Suppressor macrophage (primary cell): Measurements from ENCODE around the gene CD96.

Source experiments
- DNase-seq, 4 experiments: peaks; one replicate each; pipeline ENCODE4 v3.0.0-alpha.2; 2020 to 2022

CD96 gene

DNA sequence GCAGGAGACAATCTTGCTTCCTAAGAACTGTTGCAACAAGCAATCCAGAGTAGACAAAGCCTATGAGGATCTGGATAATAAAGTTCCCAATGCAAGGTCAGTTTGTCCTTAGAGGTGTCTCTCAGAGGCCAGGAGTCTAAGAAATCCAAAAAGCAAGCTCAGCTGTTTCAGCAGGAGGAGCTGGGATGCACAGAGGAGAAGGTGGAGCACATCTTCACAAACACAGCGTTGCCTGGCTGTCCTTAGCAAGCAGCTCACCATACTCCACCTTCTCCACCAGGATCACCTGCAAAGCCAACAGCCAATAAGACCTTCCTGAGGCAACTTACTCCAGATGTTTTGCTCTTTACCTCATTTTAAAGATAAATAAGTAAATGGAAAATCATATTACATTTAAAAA lies 52.8 kb downstream of the CD96 start:
- no peak for DNase-seq

GRCh38 chr3:111595232-111595631 lies 53.2 kb downstream of the CD96 start, which contains the start of gene ZBED2:
Gene ZBED2, minus strand, starts transcription at chr3:111595346. Its CDS starts 1,145 bp downstream, at chr3:111594201.
- no peak for DNase-seq

- no peak for DNase-seq
Observed at GRCh38 chr3:111596328-111596727, 54.3 kb downstream of the CD96 start.

GRCh38 chr3:111598139-111598538 lies 56.1 kb downstream of the CD96 start:
- no peak for DNase-seq

GRCh38 chr3:111598552-111598951 lies 56.6 kb downstream of the CD96 start:
- DNase-seq: no peak

- no peak for DNase-seq
Observed at GRCh38 chr3:111601810-111602209, 59.8 kb downstream of the CD96 start.

DNA sequence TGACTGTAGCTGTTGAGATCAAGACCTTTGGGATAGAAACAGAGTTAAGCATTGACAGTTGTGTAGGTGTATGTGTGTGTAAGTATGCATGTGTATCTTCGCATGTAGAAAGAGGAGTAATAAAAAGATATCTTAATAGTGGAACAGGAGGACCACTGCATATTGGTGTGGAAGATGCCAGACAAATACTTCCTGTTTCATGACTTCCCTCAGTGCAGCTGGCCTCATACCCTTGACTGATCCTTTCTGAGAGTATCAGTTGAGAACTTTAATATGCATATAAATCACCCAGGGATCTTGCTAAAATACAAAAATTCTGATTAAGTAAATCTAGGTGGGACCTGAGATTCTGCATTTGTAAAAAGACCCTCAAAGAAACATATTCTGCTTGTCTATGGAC lies 61.7 kb downstream of the CD96 start:
- peak in 1 of 4 experiments; percentile 3 for DNase-seq

- DNase-seq: no peak
Observed at GRCh38 chr3:111604119-111604518, 62.1 kb downstream of the CD96 start.

DNA sequence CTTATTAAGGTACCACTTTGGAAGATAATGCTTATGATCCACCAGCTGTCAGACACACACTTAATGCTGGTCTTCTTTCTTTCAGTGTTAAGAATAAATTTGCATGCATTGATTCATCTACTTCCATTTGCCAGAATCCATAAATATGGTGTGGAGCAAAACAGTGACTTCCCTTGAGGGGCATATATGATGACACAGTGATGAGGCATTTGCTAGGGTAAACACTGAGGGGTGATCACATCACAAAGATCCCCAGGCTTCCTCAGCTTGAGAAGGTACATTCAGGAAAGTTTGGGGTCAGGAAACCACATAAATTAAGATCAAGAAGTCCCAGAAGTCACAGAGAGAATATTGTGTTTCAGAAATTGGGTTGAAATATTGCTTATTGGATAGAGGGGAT lies 63.0 kb downstream of the CD96 start:
- DNase-seq: no peak

GRCh38 chr3:111605493-111605892 lies 63.5 kb downstream of the CD96 start:
- DNase-seq: no peak

GRCh38 chr3:111607240-111607920 lies 65.4 kb downstream of the CD96 start:
- DNase-seq: no peak

- no peak for DNase-seq
Observed at GRCh38 chr3:111608383-111608782, 66.4 kb downstream of the CD96 start.

- DNase-seq: no peak
Observed at GRCh38 chr3:111609700-111610099, 67.7 kb downstream of the CD96 start.

GRCh38 chr3:111610189-111610588 lies 68.2 kb downstream of the CD96 start:
- DNase-seq: no peak

- no peak for DNase-seq
Observed at GRCh38 chr3:111610612-111611054, 68.6 kb downstream of the CD96 start.

GRCh38 chr3:111613294-111613693 lies 71.3 kb downstream of the CD96 start:
- DNase-seq: no peak

GRCh38 chr3:111615880-111616279 lies 73.9 kb downstream of the CD96 start:
- no peak for DNase-seq

GRCh38 chr3:111616417-111617105 lies 74.6 kb downstream of the CD96 start:
- DNase-seq: no peak

GRCh38 chr3:111617406-111617805 lies 75.4 kb downstream of the CD96 start:
- DNase-seq: no peak

DNA sequence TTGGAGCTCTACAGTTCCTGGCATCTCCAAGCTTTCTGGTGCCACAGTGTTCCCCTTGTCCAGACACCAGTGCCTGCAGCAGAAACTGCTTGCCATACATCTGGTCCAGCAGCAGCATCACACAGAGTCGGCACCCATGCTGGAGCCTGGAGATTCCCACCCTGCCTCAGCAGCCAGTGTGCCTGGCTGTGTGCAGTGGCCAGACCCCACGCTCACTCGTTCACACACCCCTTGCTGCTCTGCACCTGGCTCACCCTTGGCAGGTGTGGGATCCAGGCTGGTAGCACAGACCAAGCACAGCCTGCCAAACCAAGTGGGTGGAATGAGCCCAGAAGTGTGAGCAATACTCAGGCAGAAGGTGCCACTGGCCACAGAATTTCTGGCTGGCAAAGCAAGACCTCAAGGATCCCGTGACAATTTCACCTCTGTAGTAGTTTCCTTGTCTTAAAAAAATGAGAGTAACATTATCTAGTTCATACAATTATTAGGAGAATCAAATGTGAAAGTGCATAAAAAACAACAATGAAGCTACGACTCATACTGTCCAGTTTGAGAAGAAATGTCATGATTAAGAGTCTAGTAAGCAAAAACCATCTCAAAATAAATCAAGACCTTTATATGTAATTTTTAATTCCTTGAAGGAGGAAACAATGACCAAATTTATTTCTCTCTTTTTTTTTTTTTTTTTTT lies 76.1 kb downstream of the CD96 start:
- DNase-seq: no peak

- peak in 2 of 4 experiments; percentile 10 to 11 for DNase-seq
Observed at GRCh38 chr3:111618945-111619344, 76.9 kb downstream of the CD96 start.

DNA sequence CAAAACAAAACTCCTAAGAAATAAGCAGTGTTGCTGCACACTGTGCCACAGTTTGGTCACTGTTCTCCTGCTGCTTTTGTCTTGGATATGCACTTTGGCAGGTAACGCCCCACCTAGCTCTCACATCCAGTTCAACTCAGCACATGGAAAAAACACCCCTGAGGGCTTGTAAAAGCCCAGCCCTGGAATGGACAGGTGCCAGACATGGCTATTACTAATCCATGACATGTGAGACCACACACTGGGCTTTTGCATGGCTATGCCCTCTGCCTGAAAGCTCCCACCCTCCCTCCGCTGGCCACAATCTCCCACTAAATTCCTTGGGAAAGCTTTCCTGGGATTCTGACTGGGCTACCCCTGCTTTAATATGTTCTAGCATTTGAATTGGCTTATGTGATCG lies 77.8 kb downstream of the CD96 start:
- no peak for DNase-seq

GRCh38 chr3:111621535-111621934 lies 79.5 kb downstream of the CD96 start:
- peak in 1 of 4 experiments; percentile 8 for DNase-seq

GRCh38 chr3:111627092-111627491 lies 85.1 kb downstream of the CD96 start:
- no peak for DNase-seq
